Measurements from ENCODE around the gene OBSCN. TPM values are rescaled to one million over a fixed set of nuclear protein-coding genes. Genes with fewer than 3 reads are reported as not detected.

OBSCN gene
- total and polyA plus RNA-seq, 2 donors (not counting 1 experiment from before 2014, with no cell fraction given): 10.0 to 63.9 TPM

GRCh38 chr1:228177721-228178710, 29.8 kb upstream of the OBSCN start:
- H3K4me3 ChIP-seq (ENCODE audit: control extremely low read depth in 1 of 5, extremely low read depth in 1 of 5, insufficient read depth in 1 of 5, low read depth in 2 of 5, low read length in 4 of 5): no peak overlapping the region
- ChIA-PET POLR2A (no interaction called here), CTCF (no interaction called here)
- TF ChIP-seq, protein P1, sequence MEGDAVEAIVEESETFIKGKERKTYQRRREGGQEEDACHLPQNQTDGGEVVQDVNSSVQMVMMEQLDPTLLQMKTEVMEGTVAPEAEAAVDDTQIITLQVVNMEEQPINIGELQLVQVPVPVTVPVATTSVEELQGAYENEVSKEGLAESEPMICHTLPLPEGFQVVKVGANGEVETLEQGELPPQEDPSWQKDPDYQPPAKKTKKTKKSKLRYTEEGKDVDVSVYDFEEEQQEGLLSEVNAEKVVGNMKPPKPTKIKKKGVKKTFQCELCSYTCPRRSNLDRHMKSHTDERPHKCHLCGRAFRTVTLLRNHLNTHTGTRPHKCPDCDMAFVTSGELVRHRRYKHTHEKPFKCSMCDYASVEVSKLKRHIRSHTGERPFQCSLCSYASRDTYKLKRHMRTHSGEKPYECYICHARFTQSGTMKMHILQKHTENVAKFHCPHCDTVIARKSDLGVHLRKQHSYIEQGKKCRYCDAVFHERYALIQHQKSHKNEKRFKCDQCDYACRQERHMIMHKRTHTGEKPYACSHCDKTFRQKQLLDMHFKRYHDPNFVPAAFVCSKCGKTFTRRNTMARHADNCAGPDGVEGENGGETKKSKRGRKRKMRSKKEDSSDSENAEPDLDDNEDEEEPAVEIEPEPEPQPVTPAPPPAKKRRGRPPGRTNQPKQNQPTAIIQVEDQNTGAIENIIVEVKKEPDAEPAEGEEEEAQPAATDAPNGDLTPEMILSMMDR (IDR thresholded peaks at IDR 0.05): no peak
- TF ChIP-seq EZH2 (IDR thresholded peaks at IDR 0.05; ENCODE audit: borderline replicate concordance, insufficient read depth, low read depth, low read length, poor library complexity, severe bottlenecking): no peak
- peaks cover 0 to 10% of the 10 kb centered on the region in 2 experiments for H3K36me3 ChIP-seq (replicated peaks in 1 of 2; ENCODE audit: control extremely low read depth in 1 of 2, control insufficient read depth in 1 of 2, extremely low read depth in 1 of 2, insufficient read depth in 2 of 2, low read length in 1 of 2)
- ATAC-seq (ENCODE audit: low read depth) (no peak), DNase-seq (no peak)
- Mint-ChIP-seq H3K4me3 (no peak overlapping the region), H3K27me3 (no peaks in the 10 kb centered on the region), H3K27ac (no peak overlapping the region), H3K9me3 (ENCODE audit: insufficient read depth) (no peaks in the 10 kb centered on the region), H3K4me1 (peaks cover 4% of the 10 kb centered on the region)
- H2AFZ ChIP-seq (ENCODE audit: insufficient read depth, low read depth, low read length, poor library complexity, severe bottlenecking): no peak overlapping the region
- 86% methylated on average over 4 of the region's 12 CpGs for WGBS (ENCODE audit: insufficient coverage)
- H3K27ac ChIP-seq (ENCODE audit: low read length in 2 of 2): no peak overlapping the region
- H3K4me1 ChIP-seq (ENCODE audit: control insufficient read depth in 2 of 2, insufficient read depth in 2 of 2, low read length in 2 of 2): no peaks in the 10 kb centered on the region
- peaks cover 25% of the 10 kb centered on the region for H3K79me2 ChIP-seq (ENCODE audit: control insufficient read depth, insufficient read depth, low read length)
- H4K20me1 ChIP-seq (ENCODE audit: control insufficient read depth, insufficient read depth, low read length, poor library complexity, severe bottlenecking): peaks cover 21% of the 10 kb centered on the region
- H3K4me2 ChIP-seq (replicated peaks; ENCODE audit: low read depth, low read length, poor library complexity, severe bottlenecking): no peak overlapping the region
- no peak overlapping the region for H3K9ac ChIP-seq (ENCODE audit: low read length)
- intact Hi-C loops (cut with micrococcal nuclease): no loop called here
- H3K27me3 ChIP-seq (replicated peaks in 1 of 4; ENCODE audit: control extremely low read depth in 1 of 4, control insufficient read depth in 3 of 4, insufficient read depth in 4 of 4, low read length in 3 of 4): no peaks in the 10 kb centered on the region
- H3K9me3 ChIP-seq (ENCODE audit: control extremely low read depth in 1 of 3, control insufficient read depth in 2 of 3, insufficient read depth in 1 of 3, low read length in 2 of 3): peaks cover 0 to 12% (median 0%) of the 10 kb centered on the region in 3 donors
